Measurements from ENCODE around the gene TMED6. TPM values are rescaled to one million over a fixed set of nuclear protein-coding genes. Genes with fewer than 3 reads are reported as not detected.
"Not testable (repeated sequence)": the region's sequence is repeated elsewhere in the genome, so short reads cannot be mapped to it uniquely, and the experiment has no call there.

The TMED6 gene
- total RNA-seq, 1 experiment from 2014 or later, result not detected

GRCh38 chr16:69360070-69360469 is 8.5 kb upstream of the TMED6 start:
- not testable (repeated sequence) for DNase-seq (ENCODE audit: low read depth)

GRCh38 chr16:69350536-69351133 is 951 bp downstream of the TMED6 start:
- DNase-seq (ENCODE audit: low read depth), result no peak

GRCh38 chr16:69349536-69349935 is 2.0 kb downstream of the TMED6 start:
- DNase-seq (ENCODE audit: low read depth), result no peak

GRCh38 chr16:69348222-69348621 is 3.4 kb downstream of the TMED6 start:
- no peak for DNase-seq (ENCODE audit: low read depth)

GRCh38 chr16:69346683-69347082 is 4.9 kb downstream of the TMED6 start:
- no peak for DNase-seq (ENCODE audit: low read depth)

GRCh38 chr16:69345923-69346322 is 5.7 kb downstream of the TMED6 start:
- no peak for DNase-seq (ENCODE audit: low read depth)

- no peak for DNase-seq (ENCODE audit: low read depth)
Observed at GRCh38 chr16:69344171-69344570, 7.4 kb downstream of the TMED6 start.

- DNase-seq (ENCODE audit: low read depth), result no peak
Observed at GRCh38 chr16:69340095-69340644, 11.4 kb downstream of the TMED6 start.

- DNase-seq (ENCODE audit: low read depth), result peak; percentile 99
Observed at GRCh38 chr16:69339289-69340094, 12.1 kb downstream of the TMED6 start, which contains the start of the genes COG8 and NIP7. COG8 (minus strand) TSS chr16:69339564; CDS start chr16:69339552, 12 bp downstream. NIP7 (plus strand) TSS chr16:69339772; CDS start chr16:69339830, 58 bp downstream.

GRCh38 chr16:69338557-69339288 is 12.9 kb downstream of the TMED6 start:
- DNase-seq (ENCODE audit: low read depth), result no peak

- no peak for DNase-seq (ENCODE audit: low read depth)
Observed at GRCh38 chr16:69334696-69335095, 16.9 kb downstream of the TMED6 start.

GRCh38 chr16:69330286-69331109 is 21.1 kb downstream of the TMED6 start, which contains the start of gene PDF:
PDF (minus strand) TSS chr16:69330588; CDS start chr16:69330570, 18 bp downstream.
- DNase-seq (ENCODE audit: low read depth), result peak; percentile 91

GRCh38 chr16:69329369-69330285 is 22.0 kb downstream of the TMED6 start:
- DNase-seq (ENCODE audit: low read depth), result peak; percentile 31

- DNase-seq (ENCODE audit: low read depth), result peak; percentile 77
Observed at GRCh38 chr16:69328854-69329316, 22.7 kb downstream of the TMED6 start.

- DNase-seq (ENCODE audit: low read depth), result no peak
Observed at GRCh38 chr16:69327585-69328310, 23.8 kb downstream of the TMED6 start.

GRCh38 chr16:69326172-69326873 is 25.3 kb downstream of the TMED6 start:
- DNase-seq (ENCODE audit: low read depth), result peak; percentile 10

GRCh38 chr16:69325784-69326171 is 25.8 kb downstream of the TMED6 start:
- no peak for DNase-seq (ENCODE audit: low read depth)

GRCh38 chr16:69324585-69325253 is 26.9 kb downstream of the TMED6 start:
- no peak for DNase-seq (ENCODE audit: low read depth)

All from LHCN-M2 (cell line).